Muscle layer of colon (tissue), 2 donors: ENCODE data around the gene PROSER1.
"Not testable (repeated sequence)": the region's sequence is repeated elsewhere in the genome, so short reads cannot be mapped to it uniquely, and the experiment has no call there.

ENCODE experiments used
- H3K27ac ChIP-seq: one replicate; pipeline ENCODE4 v1.7.0; 2013; ENCODE audit warnings: low read depth, mild to moderate bottlenecking, low read length, moderate library complexity
- H3K27me3 ChIP-seq, 2 donors: one replicate each; pipeline ENCODE4 v1.7.0; 2013; ENCODE audit warnings: low read length in 2 of 2, mild to moderate bottlenecking in 2 of 2; ENCODE audit not compliant: insufficient read depth in 2 of 2, control insufficient read depth in 1 of 2
- H3K36me3 ChIP-seq: one replicate; pipeline ENCODE4 v1.7.0; 2013; ENCODE audit warnings: mild to moderate bottlenecking, low read length; ENCODE audit not compliant: insufficient read depth
- H3K4me1 ChIP-seq: one replicate; pipeline ENCODE4 v1.7.0; 2013; ENCODE audit warnings: mild to moderate bottlenecking, low read length; ENCODE audit not compliant: insufficient read depth
- H3K4me3 ChIP-seq, 2 donors: one replicate each; pipeline ENCODE4 v1.7.0; 2013; ENCODE audit warnings: low read length in 2 of 2, low read depth in 1 of 2, mild to moderate bottlenecking in 1 of 2, moderate library complexity in 1 of 2
- H3K9ac ChIP-seq: one replicate; pipeline ENCODE4 v1.7.0; 2013; ENCODE audit warnings: low read length
- H3K9me3 ChIP-seq: one replicate; pipeline ENCODE4 v1.7.0; 2013; ENCODE audit warnings: mild to moderate bottlenecking, low read length
- donor health status: abdominal sarcoma.
- donor health status: Adenocarcinoma of cecum.

The PROSER1 gene

DNA sequence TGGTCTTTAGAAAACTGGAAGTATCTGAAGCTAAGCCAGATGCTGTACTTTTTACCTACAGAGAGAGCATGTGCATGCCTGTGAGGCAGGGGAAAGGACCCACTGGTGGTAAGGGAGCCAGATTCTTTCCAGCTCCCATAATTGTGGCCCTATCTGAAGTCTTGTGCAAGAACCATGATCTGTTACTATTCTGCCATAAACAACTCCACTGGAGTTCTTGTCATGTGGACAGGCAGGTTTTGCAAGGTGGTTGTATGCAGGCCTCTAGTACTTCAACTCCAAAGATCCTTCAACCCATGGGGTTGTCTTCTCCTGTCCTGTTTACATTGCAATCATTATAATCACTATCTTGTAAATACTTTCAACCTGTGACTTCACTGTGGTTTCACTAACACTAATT, 14.1 kb downstream of the PROSER1 start:
- H3K27me3 ChIP-seq = no peaks in the 10 kb centered on the region
- H3K36me3 ChIP-seq = peaks cover 54% of the 10 kb centered on the region

DNA sequence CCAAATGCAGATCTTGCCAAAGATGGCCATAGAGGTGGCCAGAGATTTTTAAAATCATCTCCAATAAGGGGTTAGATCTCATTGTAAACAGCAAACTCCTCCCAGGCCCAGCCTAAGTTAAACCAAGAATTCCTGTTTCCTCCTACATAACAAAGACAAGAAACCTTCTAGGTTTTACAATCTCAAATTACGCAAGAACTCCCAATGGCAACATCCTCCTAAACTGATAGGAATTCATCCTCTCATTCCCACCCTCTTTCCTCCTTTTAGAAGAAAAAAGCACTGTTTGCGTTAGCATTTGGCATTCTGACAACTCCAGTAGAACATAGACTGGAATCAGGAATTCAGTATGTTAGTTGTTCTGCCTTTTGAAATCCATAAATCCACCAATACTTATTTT, 14.6 kb downstream of the PROSER1 start:
- Histone ChIP-seq H3K27ac (no peak overlapping the region), H3K27me3 (no peaks in the 10 kb centered on the region), H3K36me3 (peaks cover 51% of the 10 kb centered on the region)

More for the DNA sequence above, 14.1 kb downstream of the PROSER1 start:
- Histone ChIP-seq H3K27ac (no peak overlapping the region), H3K9me3 (no peaks in the 10 kb centered on the region), H3K4me1 (no peaks in the 10 kb centered on the region), H3K4me3 (no peak overlapping the region), H3K9ac (no peak overlapping the region)

DNA sequence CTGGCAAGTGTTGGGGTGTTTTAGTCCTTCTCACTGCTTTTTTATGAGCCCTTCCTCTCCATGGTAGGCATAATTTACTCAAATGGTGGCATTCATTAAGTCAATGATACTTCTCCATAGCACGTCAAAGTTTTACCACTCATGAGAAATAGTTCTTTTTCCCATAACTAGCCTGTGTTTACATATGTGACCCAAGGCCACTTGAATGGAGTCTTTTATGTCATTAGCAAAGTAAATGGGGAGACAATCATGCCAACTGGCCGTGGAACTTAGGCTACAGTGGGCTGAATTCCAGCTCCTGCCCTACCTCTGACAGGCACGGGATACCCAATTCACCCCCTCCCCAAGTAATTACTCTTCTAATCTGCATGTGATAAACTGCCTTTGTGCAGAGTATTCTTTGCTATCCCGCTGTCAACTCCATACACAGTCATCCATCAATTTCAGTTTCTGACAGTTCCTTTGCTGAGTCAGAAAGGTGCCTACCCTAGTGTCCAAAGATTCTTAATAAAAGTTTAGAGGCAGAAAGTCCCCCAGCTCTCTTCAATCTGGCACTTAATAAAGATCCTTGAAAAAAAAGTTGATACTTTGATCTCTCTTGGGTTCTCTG, 16.9 kb downstream of the PROSER1 start:
- H3K27ac ChIP-seq = no peak overlapping the region
- peaks cover 52% of the 10 kb centered on the region for H3K36me3 ChIP-seq
- H3K4me3 ChIP-seq = no peak overlapping the region
- no peak overlapping the region for H3K9ac ChIP-seq
- no peaks in the 10 kb centered on the region for H3K9me3 ChIP-seq
- H3K4me1 ChIP-seq = no peaks in the 10 kb centered on the region
- H3K27me3 ChIP-seq = no peaks in the 10 kb centered on the region

More for the DNA sequence above, 14.6 kb downstream of the PROSER1 start:
- H3K9ac ChIP-seq = no peak overlapping the region
- H3K4me3 ChIP-seq = no peak overlapping the region
- H3K4me1 ChIP-seq = no peaks in the 10 kb centered on the region
- no peaks in the 10 kb centered on the region for H3K9me3 ChIP-seq

DNA sequence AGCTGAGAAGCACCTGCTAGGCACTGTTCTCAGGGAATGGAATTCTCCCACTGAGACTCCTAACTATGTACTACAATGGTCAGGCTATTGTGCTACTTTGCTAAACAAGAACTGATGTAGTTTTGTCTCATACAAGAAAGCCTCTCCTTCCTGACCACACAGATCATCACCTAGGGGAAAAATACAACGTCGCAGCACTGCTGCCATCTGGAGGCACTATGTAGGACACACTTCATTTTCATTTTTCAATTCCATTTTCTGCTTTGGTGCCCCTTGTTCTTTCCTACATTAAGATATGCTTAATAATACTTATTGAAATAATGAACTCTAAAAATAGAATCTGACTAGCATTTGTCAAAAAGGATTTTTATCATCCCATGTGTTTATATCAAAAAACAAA, 21.1 kb downstream of the PROSER1 start:
- H3K9ac ChIP-seq = no peak overlapping the region
- no peaks in the 10 kb centered on the region for H3K9me3 ChIP-seq
- no peaks in the 10 kb centered on the region for H3K27me3 ChIP-seq
- H3K4me3 ChIP-seq = no peak overlapping the region
- no peak overlapping the region for H3K27ac ChIP-seq
- H3K4me1 ChIP-seq = no peaks in the 10 kb centered on the region
- peaks cover 55% of the 10 kb centered on the region for H3K36me3 ChIP-seq

DNA sequence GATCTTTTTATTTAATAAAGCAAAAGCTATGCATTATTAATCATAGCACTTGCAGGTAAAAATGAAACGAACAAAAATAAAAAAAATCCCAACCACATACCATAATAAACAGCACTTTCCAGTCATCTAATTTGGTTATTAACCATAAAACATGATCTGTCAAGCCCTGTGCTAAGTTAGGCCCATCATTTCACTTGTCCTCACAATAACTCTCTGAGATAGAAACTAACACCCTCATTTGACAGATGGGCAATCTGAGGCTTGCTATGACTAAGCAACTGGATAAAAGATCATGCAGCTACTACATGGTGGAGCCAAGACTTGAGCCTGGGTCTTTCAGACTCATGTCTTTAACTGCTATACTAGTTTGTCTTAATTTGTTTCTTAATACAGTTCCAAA, 21.8 kb downstream of the PROSER1 start:
- no peaks in the 10 kb centered on the region for H3K27me3 ChIP-seq
- no peaks in the 10 kb centered on the region for H3K4me1 ChIP-seq
- no peaks in the 10 kb centered on the region for H3K9me3 ChIP-seq
- H3K36me3 ChIP-seq = peaks cover 55% of the 10 kb centered on the region
- no peak overlapping the region for H3K9ac ChIP-seq
- no peak overlapping the region for H3K4me3 ChIP-seq
- H3K27ac ChIP-seq = no peak overlapping the region

DNA sequence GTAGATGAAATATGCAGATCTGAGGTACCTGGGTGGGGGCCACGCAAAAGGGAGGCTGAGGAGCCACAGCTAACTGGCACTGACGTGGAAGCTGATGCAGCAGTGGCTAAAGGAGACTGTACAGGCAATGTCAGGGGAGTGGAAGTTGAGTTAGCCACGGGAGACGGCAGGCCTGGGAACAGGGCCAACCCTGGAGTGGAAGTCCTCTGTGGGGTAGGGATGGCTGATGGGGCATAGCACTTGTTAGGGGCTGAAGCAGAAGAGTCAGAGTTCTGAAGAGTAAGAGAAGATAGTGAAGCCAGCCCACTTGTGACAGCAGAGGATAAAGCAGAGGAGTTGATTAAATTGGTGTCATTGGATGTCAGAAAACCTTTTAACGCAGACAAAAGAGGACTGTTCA, 24.4 kb downstream of the PROSER1 start:
- Histone ChIP-seq H3K36me3 (peaks cover 60% of the 10 kb centered on the region), H3K4me3 (no peak overlapping the region), H3K27ac (no peak overlapping the region), H3K27me3 (no peaks in the 10 kb centered on the region), H3K9me3 (no peaks in the 10 kb centered on the region), H3K4me1 (no peaks in the 10 kb centered on the region), H3K9ac (no peak overlapping the region)

DNA sequence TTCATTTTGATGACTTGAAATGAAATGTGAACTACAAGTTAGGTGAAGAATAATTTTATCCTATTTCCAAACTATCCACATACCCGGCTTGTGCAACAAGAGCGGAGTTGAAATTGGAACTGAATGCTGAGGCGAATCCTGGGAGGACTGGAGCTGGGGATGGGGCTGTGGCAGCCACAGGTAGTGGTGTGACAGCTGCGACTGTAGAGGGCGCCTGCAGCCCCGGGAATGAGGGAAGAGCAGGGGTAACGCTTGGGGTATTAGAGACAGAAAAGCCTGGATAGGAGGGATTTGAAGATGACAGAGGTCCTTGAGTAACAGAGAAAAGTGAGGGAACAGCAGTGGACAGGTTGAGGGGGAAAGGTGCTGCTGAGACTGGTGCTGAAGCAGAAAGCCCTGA, 25.3 kb downstream of the PROSER1 start:
- H3K36me3 ChIP-seq = peaks cover 53% of the 10 kb centered on the region

DNA sequence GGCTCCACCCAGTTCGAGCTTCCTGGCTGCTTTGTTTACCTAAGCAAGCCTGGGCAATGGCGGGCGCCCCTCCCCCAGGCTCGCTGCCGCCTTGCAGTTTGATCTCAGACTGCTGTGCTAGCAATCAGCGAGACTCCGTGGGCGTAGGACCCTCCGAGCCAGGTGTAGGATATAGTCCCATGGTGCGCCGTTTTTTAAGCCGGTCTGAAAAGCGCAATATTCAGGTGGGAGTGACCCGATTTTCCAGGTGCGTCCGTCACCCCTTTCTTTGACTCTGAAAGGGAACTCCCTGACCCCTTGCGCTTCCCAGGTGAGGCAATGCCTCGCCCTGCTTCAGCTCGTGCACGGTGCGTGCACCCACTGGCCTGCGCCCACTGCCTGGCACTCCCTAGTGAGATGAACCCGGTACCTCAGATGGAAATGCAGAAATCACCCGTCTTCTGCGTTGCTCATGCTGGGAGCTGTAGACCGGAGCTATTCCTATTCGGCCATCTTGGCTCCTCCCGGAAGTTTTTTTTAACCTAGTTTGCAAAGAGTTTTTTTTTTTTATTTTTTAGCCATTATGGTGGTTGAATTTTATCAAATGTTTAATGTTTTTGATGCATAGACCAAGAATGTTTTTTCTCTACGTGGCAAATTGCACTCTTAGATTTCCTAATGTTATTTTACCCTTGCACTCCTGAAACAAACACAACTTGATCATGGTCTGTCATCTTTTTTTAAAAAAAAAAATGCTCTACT, 31.3 kb downstream of the PROSER1 start:
- not testable (repeated sequence) for H3K4me3 ChIP-seq, H3K9me3 ChIP-seq, H3K27ac ChIP-seq, H3K27me3 ChIP-seq, H3K9ac ChIP-seq, H3K4me1 ChIP-seq
- H3K36me3 ChIP-seq = peaks cover 15% of the 10 kb centered on the region

More for the DNA sequence above, 25.3 kb downstream of the PROSER1 start:
- Histone ChIP-seq H3K27ac (no peak overlapping the region), H3K4me1 (no peaks in the 10 kb centered on the region), H3K27me3 (no peaks in the 10 kb centered on the region), H3K4me3 (no peak overlapping the region), H3K9me3 (no peaks in the 10 kb centered on the region), H3K9ac (no peak overlapping the region)

DNA sequence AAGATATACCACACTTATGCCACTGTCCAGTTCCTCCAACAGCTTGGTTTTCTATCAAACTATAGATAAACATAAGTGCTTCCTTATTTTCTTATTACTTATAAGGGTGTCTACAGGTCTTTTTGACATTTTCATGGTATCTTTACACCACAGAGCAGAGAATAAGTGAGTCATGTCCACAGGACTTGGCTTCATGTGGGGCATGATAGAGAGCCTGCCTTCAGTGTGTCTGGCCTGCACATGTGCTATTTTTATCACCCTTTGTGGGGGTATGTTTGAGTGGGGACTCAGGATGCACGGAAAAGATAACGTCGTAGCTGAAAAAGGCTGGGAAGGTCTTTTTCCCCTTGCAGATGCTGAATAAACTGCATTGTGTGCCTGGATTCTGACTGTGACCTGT, 39.1 kb downstream of the PROSER1 start:
- H3K9ac ChIP-seq = no peak overlapping the region
- H3K36me3 ChIP-seq = no peaks in the 10 kb centered on the region
- H3K27me3 ChIP-seq = no peaks in the 10 kb centered on the region
- no peaks in the 10 kb centered on the region for H3K9me3 ChIP-seq
- H3K27ac ChIP-seq = no peak overlapping the region
- H3K4me3 ChIP-seq = no peak overlapping the region
- no peaks in the 10 kb centered on the region for H3K4me1 ChIP-seq

DNA sequence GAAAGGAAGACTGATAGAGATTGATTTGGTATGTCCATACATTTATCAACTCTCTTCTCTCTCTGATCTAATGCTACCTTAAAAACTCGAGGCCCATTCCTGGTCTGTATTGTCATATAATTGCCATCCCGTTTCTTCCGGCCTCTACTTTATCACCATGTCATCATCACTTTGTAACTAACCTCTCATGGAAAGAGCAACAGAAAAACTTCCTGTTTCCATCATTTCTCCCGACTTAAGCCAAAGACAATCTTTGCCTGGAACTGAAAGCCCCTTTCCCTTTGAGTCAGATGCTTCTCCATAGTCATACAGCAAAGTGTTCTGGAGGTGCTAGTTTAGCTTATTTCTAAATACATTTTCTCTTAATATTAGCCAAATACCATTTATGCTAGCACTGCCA, 44.5 kb downstream of the PROSER1 start:
- H3K4me1 ChIP-seq = no peaks in the 10 kb centered on the region

DNA sequence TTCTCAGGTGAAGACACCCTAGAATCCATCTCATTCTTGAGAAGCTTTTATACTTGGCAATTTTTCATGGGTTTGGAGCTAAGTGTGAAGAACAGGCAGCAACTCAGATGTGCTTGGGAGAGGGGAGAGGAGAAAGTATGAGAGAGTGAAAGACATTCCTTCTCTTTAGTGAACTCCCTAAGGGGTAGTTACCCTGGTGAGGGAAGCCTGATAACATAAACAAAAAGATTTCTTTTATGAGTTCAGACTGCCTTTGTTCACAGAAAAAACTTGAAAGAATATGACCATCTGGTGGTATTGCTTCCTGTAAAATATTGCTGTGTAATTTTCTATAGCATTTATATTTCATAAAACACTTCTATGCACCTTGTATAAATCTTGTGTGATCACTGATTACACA, 47.2 kb downstream of the PROSER1 start, which contains the start of gene STOML3:
TSS of gene STOML3 (minus strand) at position 139 of the 400 bp plus-strand sequence. CDS start at position 29, 110 bp downstream.
- no peak within 1 kb of the TSS for H3K9ac ChIP-seq
- no peaks in the 10 kb centered on the region for H3K9me3 ChIP-seq
- no peak within 1 kb of the TSS for H3K27ac ChIP-seq
- no peaks in the 10 kb centered on the region for H3K36me3 ChIP-seq
- H3K4me3 ChIP-seq = no peak within 1 kb of the TSS
- no peaks in the 10 kb centered on the region for H3K4me1 ChIP-seq
- no peaks in the 10 kb centered on the region for H3K27me3 ChIP-seq

More for the DNA sequence above, 44.5 kb downstream of the PROSER1 start:
- Histone ChIP-seq H3K4me3 (no peak overlapping the region), H3K9ac (no peak overlapping the region), H3K36me3 (no peaks in the 10 kb centered on the region), H3K27me3 (no peaks in the 10 kb centered on the region), H3K27ac (no peak overlapping the region), H3K9me3 (no peaks in the 10 kb centered on the region)

DNA sequence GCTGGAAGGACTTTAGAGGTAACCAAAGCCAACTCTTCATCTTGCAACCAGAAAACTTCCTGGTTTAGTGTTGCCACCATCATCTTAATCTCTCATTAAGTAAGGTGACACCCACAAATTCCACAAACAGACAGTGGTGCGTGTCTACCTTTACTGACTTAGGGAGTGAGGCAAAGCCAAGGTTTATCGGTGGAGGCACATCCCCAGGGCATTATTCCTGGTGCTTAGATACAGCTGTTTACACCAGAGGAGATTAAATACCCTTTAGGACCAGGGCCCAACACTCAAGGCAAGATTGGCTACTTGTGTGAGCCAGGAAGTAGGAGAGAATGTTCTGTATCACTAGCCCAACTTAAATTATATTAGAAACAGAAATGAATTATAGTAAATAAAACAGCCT, 56.8 kb downstream of the PROSER1 start:
- H3K9ac ChIP-seq = no peak overlapping the region
- no peaks in the 10 kb centered on the region for H3K4me1 ChIP-seq
- no peaks in the 10 kb centered on the region for H3K9me3 ChIP-seq
- no peak overlapping the region for H3K27ac ChIP-seq
- no peaks in the 10 kb centered on the region for H3K27me3 ChIP-seq
- H3K4me3 ChIP-seq = no peak overlapping the region
- H3K36me3 ChIP-seq = no peaks in the 10 kb centered on the region
